Stomach (tissue), 9 donors: ENCODE data around the gene RELN. TPM values are rescaled to one million over a fixed set of nuclear protein-coding genes. Genes with fewer than 3 reads are reported as not detected.
A peak's percentile ranks its signal among the peaks of the same experiment; 100 is the strongest.

Experiments
- DNase-seq, 2 donors: peaks; one replicate each; pipeline versions ENCODE4 v3.0.0 to v3.0.0-alpha.2; 2013 to 2019
- H3K27ac ChIP-seq, 5 donors: fragments of 200-600 bp in 4 of 5; sonication (generic) in 4 of 5; one replicate each; pipeline ENCODE4 v1.5.1; 2013 to 2019; ENCODE audit warnings: mild to moderate bottlenecking in 1 of 5, moderate library complexity in 1 of 5
- H3K27me3 ChIP-seq, 3 donors: fragments of 200-600 bp; sonication (generic); one replicate each; pipeline ENCODE4 v1.5.1; 2017 to 2019; ENCODE audit warnings: mixed run types in 1 of 3
- H3K36me3 ChIP-seq, 4 donors: fragments of 200-600 bp; sonication (generic); 1 replicate in 3 of 4; 2 replicates in 1 of 4; pipeline ENCODE4 v1.5.1; 2016 to 2019
- H3K4me1 ChIP-seq, 4 donors: fragments of 200-600 bp; sonication (generic); one replicate each; pipeline ENCODE4 v1.5.1; 2016 to 2019
- H3K4me3 ChIP-seq, 4 donors: fragments of 200-600 bp; sonication (generic) in 3 of 4; one replicate each; pipeline ENCODE4 v1.5.1; 2016 to 2019; ENCODE audit warnings: mild to moderate bottlenecking in 1 of 4
- H3K9me3 ChIP-seq, 4 donors: fragments of 200-600 bp; sonication (generic); one replicate each; pipeline ENCODE4 v1.5.1; 2016 to 2019
- EP300 ChIP-seq: sonication (generic); formaldehyde crosslinking; IDR thresholded peaks from one replicate; pipeline ENCODE4 v1.6.1; 2017; ENCODE audit warnings: antibody characterized with exemption
- POLR2A ChIP-seq, 4 donors: fragments of 450-650 bp; IDR thresholded peaks; one replicate each; pipeline ENCODE4 v1.6.1; 2016; ENCODE audit warnings: antibody characterized with exemption in 4 of 4, control low read depth in 2 of 4, mild to moderate bottlenecking in 1 of 4, moderate library complexity in 1 of 4
- POLR2AphosphoS5 ChIP-seq, 3 donors: sonication (generic); formaldehyde crosslinking; IDR thresholded peaks; one replicate each; pipeline ENCODE4 v1.6.1; 2016; ENCODE audit warnings: antibody characterized with exemption in 3 of 3
- WGBS, 5 donors: extraction: QIAGEN DNeasy Blood & Tissue Kit in 3 of 5; methylation state at CpG; one replicate each; pipeline versions ENCODE4 v1.1.5 to v1.1.7; 2013 to 2018; 5-methylcytosine and 5-hydroxymethylcytosine counted together
- intact Hi-C: fragments of 100-400 bp; cut with DNase I; formaldehyde crosslinking; loops from one replicate; pipeline ENCODE4 v1.15.1; 2023; ENCODE audit warnings: low total_unique reads
- polyA plus RNA-seq, 3 donors: library from polyadenylated mRNA; stranded (reverse); fragments of 200-250 nt; gene quantifications; one replicate each; pipeline ENCODE4 v1.2.3, GENCODE V29; 2013
- total RNA-seq, 5 donors: library from RNA; depleted of rRNA; stranded (reverse); fragments of >200 nt; gene quantifications; one replicate each; pipeline versions ENCODE4 v1.1.0 to v1.2.3, GENCODE V29; 2014 to 2016
- TF ChIP-seq, protein P1 (sequence below), 7 experiments: fragments of 450-650 bp in 4 of 7; fragments of 200-600 bp in 3 of 7; sonication (generic) in 3 of 7; IDR thresholded peaks; one replicate each; pipeline ENCODE4 v1.5.1; 2016 to 2019; ENCODE audit warnings: antibody characterized with exemption in 7 of 7, control low read depth in 2 of 7, mild to moderate bottlenecking in 1 of 7
- donor health status: healthy with polysubstance abuse.
- donor health status: Bipolar disorder and iron deficiency.
- donor health status: healthy.

Gene RELN
- total and polyA plus RNA-seq, 8 donors = 0.19 to 14.3 (median 2.2) TPM

GRCh38 chr7:103686064-103686463 is 303.4 kb downstream of the RELN start:
- TF ChIP-seq EP300 (no peak), POLR2A (IDR thresholded peaks at IDR 0.05) (no peak), POLR2AphosphoS5 (IDR thresholded peaks at IDR 0.05) (no peak)
- TF ChIP-seq, protein P1, sequence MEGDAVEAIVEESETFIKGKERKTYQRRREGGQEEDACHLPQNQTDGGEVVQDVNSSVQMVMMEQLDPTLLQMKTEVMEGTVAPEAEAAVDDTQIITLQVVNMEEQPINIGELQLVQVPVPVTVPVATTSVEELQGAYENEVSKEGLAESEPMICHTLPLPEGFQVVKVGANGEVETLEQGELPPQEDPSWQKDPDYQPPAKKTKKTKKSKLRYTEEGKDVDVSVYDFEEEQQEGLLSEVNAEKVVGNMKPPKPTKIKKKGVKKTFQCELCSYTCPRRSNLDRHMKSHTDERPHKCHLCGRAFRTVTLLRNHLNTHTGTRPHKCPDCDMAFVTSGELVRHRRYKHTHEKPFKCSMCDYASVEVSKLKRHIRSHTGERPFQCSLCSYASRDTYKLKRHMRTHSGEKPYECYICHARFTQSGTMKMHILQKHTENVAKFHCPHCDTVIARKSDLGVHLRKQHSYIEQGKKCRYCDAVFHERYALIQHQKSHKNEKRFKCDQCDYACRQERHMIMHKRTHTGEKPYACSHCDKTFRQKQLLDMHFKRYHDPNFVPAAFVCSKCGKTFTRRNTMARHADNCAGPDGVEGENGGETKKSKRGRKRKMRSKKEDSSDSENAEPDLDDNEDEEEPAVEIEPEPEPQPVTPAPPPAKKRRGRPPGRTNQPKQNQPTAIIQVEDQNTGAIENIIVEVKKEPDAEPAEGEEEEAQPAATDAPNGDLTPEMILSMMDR (IDR thresholded peaks at IDR 0.05) = no peak
- peak in 1 of 2 donors; percentile 17 for DNase-seq
- Histone ChIP-seq H3K4me3 (no peak overlapping the region), H3K9me3 (no peaks in the 10 kb centered on the region), H3K27me3 (no peaks in the 10 kb centered on the region), H3K36me3 (no peaks in the 10 kb centered on the region), H3K4me1 (no peaks in the 10 kb centered on the region), H3K27ac (no peak overlapping the region)
- intact Hi-C loops = no loop called here
- WGBS, 5 donors = 75 to 90% (median 89%) methylated on average over 2 of the region's 2 CpGs

DNA sequence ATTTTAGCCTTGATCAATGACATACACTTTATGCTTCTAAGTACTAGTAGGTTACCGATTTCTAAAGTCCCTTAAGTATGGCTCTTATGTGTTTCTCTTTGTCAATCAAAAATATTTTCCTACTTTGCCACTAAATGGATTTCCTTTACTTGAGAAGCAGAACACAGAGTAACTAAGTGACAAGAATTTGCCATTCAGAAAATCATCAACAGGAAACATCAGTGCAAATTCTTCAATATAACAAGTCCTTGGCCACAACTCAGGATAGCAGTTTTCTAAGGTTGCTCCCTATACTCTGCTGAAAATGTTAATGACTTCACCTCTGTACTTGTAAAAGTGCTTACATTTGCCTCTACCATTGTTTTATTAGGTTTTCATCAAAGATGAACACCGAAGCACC is 303.8 kb downstream of the RELN start:
- TF ChIP-seq POLR2A (IDR thresholded peaks at IDR 0.05) = no peak
- TF ChIP-seq, protein P1 (IDR thresholded peaks at IDR 0.05) = no peak
- no peak for TF ChIP-seq EP300
- TF ChIP-seq POLR2AphosphoS5 (IDR thresholded peaks at IDR 0.05) = no peak

DNA sequence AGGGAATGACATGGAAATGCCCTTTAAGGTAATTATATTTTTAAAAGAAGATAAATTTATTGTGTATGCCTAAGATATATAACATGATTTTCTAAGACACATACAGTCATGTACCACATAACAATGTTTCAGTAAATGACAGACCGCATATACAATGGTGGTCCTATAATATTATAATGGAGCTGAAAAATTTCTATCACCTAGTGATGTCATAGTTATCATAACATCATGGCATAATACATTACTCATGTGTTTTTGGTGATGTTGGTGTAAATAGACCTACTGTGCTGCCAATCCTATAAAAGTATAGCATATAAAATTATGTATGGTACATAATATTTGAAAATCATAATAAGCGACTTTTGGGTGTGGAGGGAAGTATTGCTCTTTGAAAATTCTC is 306.1 kb downstream of the RELN start:
- WGBS, 5 donors = 80 to 89% (median 86%) methylated on average over 2 of the region's 2 CpGs
- H3K36me3 ChIP-seq = no peaks in the 10 kb centered on the region
- intact Hi-C loops = no loop called here

More for the DNA sequence above, 303.8 kb downstream of the RELN start:
- no peak for DNase-seq
- intact Hi-C loops = no loop called here
- no peaks in the 10 kb centered on the region for H3K4me1 ChIP-seq
- H3K9me3 ChIP-seq = no peaks in the 10 kb centered on the region
- 75 to 82% (median 81%) methylated on average over 2 of the region's 2 CpGs for WGBS, 5 donors
- no peak overlapping the region for H3K27ac ChIP-seq
- H3K4me3 ChIP-seq = no peak overlapping the region
- H3K27me3 ChIP-seq = no peaks in the 10 kb centered on the region
- H3K36me3 ChIP-seq = no peaks in the 10 kb centered on the region

GRCh38 chr7:103680161-103681144 is 309.0 kb downstream of the RELN start:
- TF ChIP-seq POLR2AphosphoS5 (IDR thresholded peaks at IDR 0.05) = no peak
- no peak for TF ChIP-seq EP300
- TF ChIP-seq, protein P1 (IDR thresholded peaks at IDR 0.05) = no peak
- no peak for TF ChIP-seq POLR2A (IDR thresholded peaks at IDR 0.05)
- WGBS, 5 donors = 42 to 55% (median 51%) methylated on average over 6 of the region's 6 CpGs
- Histone ChIP-seq H3K27me3 (no peaks in the 10 kb centered on the region), H3K9me3 (no peaks in the 10 kb centered on the region), H3K36me3 (no peaks in the 10 kb centered on the region), H3K4me3 (no peak overlapping the region), H3K27ac (no peak overlapping the region), H3K4me1 (no peaks in the 10 kb centered on the region)
- no peak for DNase-seq
- intact Hi-C loops = no loop called here

More for the DNA sequence above, 306.1 kb downstream of the RELN start:
- Histone ChIP-seq H3K27ac (no peak overlapping the region), H3K27me3 (no peaks in the 10 kb centered on the region), H3K4me3 (no peak overlapping the region), H3K4me1 (no peaks in the 10 kb centered on the region), H3K9me3 (no peaks in the 10 kb centered on the region)
- no peak for DNase-seq
- no peak for TF ChIP-seq POLR2A (IDR thresholded peaks at IDR 0.05)
- TF ChIP-seq POLR2AphosphoS5 (IDR thresholded peaks at IDR 0.05) = no peak
- TF ChIP-seq EP300 = no peak
- TF ChIP-seq, protein P1 (IDR thresholded peaks at IDR 0.05) = no peak
